MCF 10A (cell line): ENCODE results near the gene TEAD3. TPM values are rescaled to one million over a fixed set of nuclear protein-coding genes. Genes with fewer than 3 reads are reported as not detected.

ENCODE experiments used
- Bru-seq: library from RNA; stranded (reverse); fragments of 400-500 nt; gene quantifications from one replicate; lab custom pipeline; 2021; lab: Mats Ljungman, UMichigan
- BruChase-seq, 2 experiments: library from RNA; stranded (reverse); fragments of 400-500 nt; gene quantifications; one replicate each; lab custom pipeline; 2021; lab: Mats Ljungman, UMichigan
- BruUV-seq: library from RNA; stranded (reverse); fragments of 400-500 nt; replicated peaks from 2 replicates; lab custom pipeline; 2021; lab: Mats Ljungman, UMichigan
- CTCF ChIA-PET: fragments of 300-600 bp; sonication (Branson Sonifier 250); formaldehyde crosslinking; extraction: SDS; loops from one replicate; lab custom pipeline; 2021; ENCODE audit warnings: antibody characterized with exemption, inconsistent platforms; lab: Yijun Ruan, JAX
- POLR2A ChIA-PET: fragments of 300-600, 350-650 bp; sonication (Branson Sonifier 250); formaldehyde crosslinking; extraction: SDS; loops from one replicate; lab custom pipeline; 2020; ENCODE audit warnings: antibody characterized with exemption, inconsistent platforms; lab: Yijun Ruan, JAX
- DNase-seq: peaks from one replicate; pipeline ENCODE4 v3.0.0-alpha.2; 2018; ENCODE audit not compliant: unreplicated experiment
- H3K27ac Mint-ChIP-seq: one replicate; pipeline ENCODE4 v1.8.0; 2022; ENCODE audit warnings: mild to moderate bottlenecking, low read depth, mixed read lengths; ENCODE audit not compliant: unreplicated experiment
- H3K27me3 Mint-ChIP-seq: one replicate; pipeline ENCODE4 v1.8.0; 2022; ENCODE audit warnings: mixed read lengths; ENCODE audit not compliant: insufficient read depth, unreplicated experiment
- H3K36me3 Mint-ChIP-seq: one replicate; pipeline ENCODE4 v1.8.0; 2022; ENCODE audit warnings: mild to moderate bottlenecking, moderate library complexity, mixed read lengths; ENCODE audit not compliant: insufficient read depth, unreplicated experiment
- H3K4me1 Mint-ChIP-seq: one replicate; pipeline ENCODE4 v1.8.0; 2022; ENCODE audit warnings: mixed read lengths; ENCODE audit not compliant: insufficient read depth, unreplicated experiment
- H3K4me3 Mint-ChIP-seq: one replicate; pipeline ENCODE4 v1.8.0; 2022; ENCODE audit warnings: mild to moderate bottlenecking, moderate library complexity, mixed read lengths; ENCODE audit not compliant: unreplicated experiment
- H3K9me3 Mint-ChIP-seq: one replicate; pipeline ENCODE4 v1.8.0; 2022; ENCODE audit warnings: mixed read lengths; ENCODE audit not compliant: unreplicated experiment
- CTCF ChIP-seq: fragments of 200-600 bp; IDR thresholded peaks from one replicate; pipeline ENCODE4 v1.8.0; 2022; ENCODE audit warnings: antibody characterized with exemption, mild to moderate bottlenecking; ENCODE audit not compliant: unreplicated experiment
- intact Hi-C: fragments of 100-400 bp; cut with micrococcal nuclease; formaldehyde crosslinking; loops from 2 replicates; pipeline ENCODE4 v1.14.1; 2022
- long read RNA-seq: library from polyadenylated mRNA; stranded (forward); transcript quantifications from one replicate; pipeline ENCODE4 v2.0.0, GENCODE V29; 2022
- total RNA-seq: library from RNA; stranded (reverse); gene quantifications from 2 replicates; pipeline ENCODE4 v1.2.3, GENCODE V29; 2022

TEAD3 gene
- 11.1 and 13.3 TPM in 2 replicates for total RNA-seq
- percentile 53 among the genes with signal in this experiment for Bru-seq, nascent RNA
- BruChase-seq, experiment 1, labeled RNA remaining after a 6-hour chase = percentile 56 among the genes with signal in this experiment
- BruChase-seq, experiment 2, labeled RNA remaining after a 2-hour chase = percentile 62 among the genes with signal in this experiment
- long read RNA-seq, partial matches to known transcripts = 4 of 10 reads
- long read RNA-seq, other reads (novel, unspliced or antisense) = 6 of 10 reads

- TF ChIP-seq CTCF = peak; percentile 31
- DNase-seq = peak; percentile 64
- Mint-ChIP-seq H3K36me3 (no peaks in the 10 kb centered on the region), H3K4me1 (peaks cover 17% of the 10 kb centered on the region), H3K9me3 (no peaks in the 10 kb centered on the region), H3K27me3 (no peaks in the 10 kb centered on the region), H3K4me3 (peak within 1 kb of the TSS; percentile 73), H3K27ac (no peak within 1 kb of the TSS)
- ChIA-PET POLR2A (interaction anchor here (0.5 to 4.7 kb wide), 14 partner anchors 10 to 1182 kb away, joined by 3 to 45 read pairs (median 4); partner anchors contain the start of genes PPARD and RPL10A), CTCF (interaction anchor here (0.6 to 1.3 kb wide), 2 partner anchors 27 to 240 kb away, joined by 3 read pairs; partner anchors contain the start of gene ARMC12)
- BruUV-seq = no TSS peak
- intact Hi-C loops = no loop called here
Measured at GRCh38 chr6:35496841-35497570, at the start of gene TEAD3. TEAD3 (minus strand) TSS chr6:35497079.

GRCh38 chr6:35544769-35545361 is 48.0 kb upstream of the TEAD3 start:
- peaks cover 12% of the 10 kb centered on the region for H3K4me1 Mint-ChIP-seq
- no peaks in the 10 kb centered on the region for H3K27me3 Mint-ChIP-seq
- no TSS peak for BruUV-seq
- intact Hi-C loops = no loop called here
- H3K27ac Mint-ChIP-seq = peak overlapping the region; percentile 29
- CTCF ChIA-PET = interaction anchor here (0.6 kb wide), 1 partner anchor 79 kb away, joined by 3 read pairs; no protein-coding TSS in a partner anchor
- no peaks in the 10 kb centered on the region for H3K36me3 Mint-ChIP-seq
- DNase-seq = peak; percentile 16
- H3K9me3 Mint-ChIP-seq = peaks cover 12% of the 10 kb centered on the region
- peak overlapping the region; percentile 27 for H3K4me3 Mint-ChIP-seq
- TF ChIP-seq CTCF = no peak
- POLR2A ChIA-PET = interaction anchor here (0.6 to 1.3 kb wide), 3 partner anchors 24 to 43 kb away, joined by 3 read pairs; no protein-coding TSS in a partner anchor

- TF ChIP-seq CTCF = no peak
- ChIA-PET POLR2A (interaction anchor here (0.5 to 1.3 kb wide), 4 partner anchors 25 to 187 kb away, joined by 3 read pairs; no protein-coding TSS in a partner anchor), CTCF (interaction anchor here (0.6 to 1.0 kb wide), 2 partner anchors 22 to 127 kb away, joined by 3 to 5 read pairs; no protein-coding TSS in a partner anchor)
- no peak overlapping the region for H3K27ac Mint-ChIP-seq
- H3K4me3 Mint-ChIP-seq = no peak overlapping the region
- no peaks in the 10 kb centered on the region for H3K27me3 Mint-ChIP-seq
- no peak for DNase-seq
- H3K36me3 Mint-ChIP-seq = no peaks in the 10 kb centered on the region
- peaks cover 14% of the 10 kb centered on the region for H3K9me3 Mint-ChIP-seq
- intact Hi-C loops = no loop called here
- H3K4me1 Mint-ChIP-seq = peaks cover 12% of the 10 kb centered on the region
- no TSS peak for BruUV-seq
Measured at GRCh38 chr6:35543459-35544193, 46.7 kb upstream of the TEAD3 start.
